ENCODE data around the gene MIPEP.

MIPEP gene

DNA sequence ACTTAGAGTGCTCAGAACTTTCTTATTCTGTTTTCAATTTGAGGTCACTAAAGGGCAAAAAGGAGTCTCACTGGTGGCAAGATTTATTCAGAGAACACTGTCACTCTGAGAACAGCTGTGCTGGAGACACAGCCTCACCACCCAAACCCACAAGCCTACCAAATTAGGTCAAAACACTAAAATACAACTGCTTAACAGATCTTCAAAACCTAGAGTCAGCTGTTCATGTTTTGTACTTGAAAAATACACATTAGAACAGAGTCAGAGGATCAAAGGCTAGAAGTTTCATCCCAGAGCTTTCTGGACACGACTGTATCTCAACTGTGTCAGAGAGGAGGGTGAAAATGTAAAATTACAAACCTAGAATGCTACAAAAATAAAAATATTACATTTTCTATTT lies 89.3 kb downstream of the MIPEP start:
- TF ChIP-seq, protein P1, sequence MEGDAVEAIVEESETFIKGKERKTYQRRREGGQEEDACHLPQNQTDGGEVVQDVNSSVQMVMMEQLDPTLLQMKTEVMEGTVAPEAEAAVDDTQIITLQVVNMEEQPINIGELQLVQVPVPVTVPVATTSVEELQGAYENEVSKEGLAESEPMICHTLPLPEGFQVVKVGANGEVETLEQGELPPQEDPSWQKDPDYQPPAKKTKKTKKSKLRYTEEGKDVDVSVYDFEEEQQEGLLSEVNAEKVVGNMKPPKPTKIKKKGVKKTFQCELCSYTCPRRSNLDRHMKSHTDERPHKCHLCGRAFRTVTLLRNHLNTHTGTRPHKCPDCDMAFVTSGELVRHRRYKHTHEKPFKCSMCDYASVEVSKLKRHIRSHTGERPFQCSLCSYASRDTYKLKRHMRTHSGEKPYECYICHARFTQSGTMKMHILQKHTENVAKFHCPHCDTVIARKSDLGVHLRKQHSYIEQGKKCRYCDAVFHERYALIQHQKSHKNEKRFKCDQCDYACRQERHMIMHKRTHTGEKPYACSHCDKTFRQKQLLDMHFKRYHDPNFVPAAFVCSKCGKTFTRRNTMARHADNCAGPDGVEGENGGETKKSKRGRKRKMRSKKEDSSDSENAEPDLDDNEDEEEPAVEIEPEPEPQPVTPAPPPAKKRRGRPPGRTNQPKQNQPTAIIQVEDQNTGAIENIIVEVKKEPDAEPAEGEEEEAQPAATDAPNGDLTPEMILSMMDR (IDR thresholded peaks at IDR 0.05; ENCODE audit: low read depth, low read length), result no peak
- DNase-seq (ENCODE audit: low read depth in 2 of 2), result peak; percentile 26 to 37
- no peak overlapping the region for H3K4me3 ChIP-seq (replicated peaks in 1 of 2; ENCODE audit: low read depth in 2 of 2, low read length in 2 of 2)

DNA sequence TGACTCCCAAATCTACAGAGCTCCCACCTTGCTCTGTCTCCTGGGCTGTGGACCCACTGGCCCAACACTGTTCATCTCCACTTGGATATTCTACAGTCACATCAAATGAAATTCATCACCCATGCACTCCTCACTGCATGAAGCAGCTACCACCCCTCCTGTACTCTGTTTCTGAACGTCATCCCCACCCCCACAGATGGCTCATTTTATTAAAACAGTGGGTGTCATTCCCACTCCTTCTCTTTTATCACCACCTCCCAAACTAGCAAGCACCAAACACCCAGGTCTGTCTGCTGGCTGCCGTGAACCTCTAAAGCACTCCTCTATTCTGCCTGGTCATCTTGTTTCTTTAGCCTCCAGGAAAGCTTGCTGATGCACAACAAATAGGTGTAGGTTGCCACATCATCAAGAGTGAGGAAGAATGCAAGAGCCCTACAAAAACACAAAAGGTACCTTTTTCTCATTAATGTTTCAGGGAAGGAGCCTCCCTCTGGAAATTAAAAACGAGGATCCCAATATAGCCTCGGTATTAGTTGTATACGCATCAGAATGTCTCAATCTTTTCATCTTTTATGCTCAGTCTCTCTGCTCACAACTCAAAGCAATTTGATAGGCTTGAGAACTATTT lies 91.8 kb downstream of the MIPEP start:
- TF ChIP-seq, protein P1 (IDR thresholded peaks at IDR 0.05; ENCODE audit: low read depth, low read length), result no peak
- no peak overlapping the region for H3K4me3 ChIP-seq (replicated peaks in 1 of 2; ENCODE audit: low read depth in 2 of 2, low read length in 2 of 2)
- no peak for DNase-seq (ENCODE audit: low read depth in 2 of 2)

DNA sequence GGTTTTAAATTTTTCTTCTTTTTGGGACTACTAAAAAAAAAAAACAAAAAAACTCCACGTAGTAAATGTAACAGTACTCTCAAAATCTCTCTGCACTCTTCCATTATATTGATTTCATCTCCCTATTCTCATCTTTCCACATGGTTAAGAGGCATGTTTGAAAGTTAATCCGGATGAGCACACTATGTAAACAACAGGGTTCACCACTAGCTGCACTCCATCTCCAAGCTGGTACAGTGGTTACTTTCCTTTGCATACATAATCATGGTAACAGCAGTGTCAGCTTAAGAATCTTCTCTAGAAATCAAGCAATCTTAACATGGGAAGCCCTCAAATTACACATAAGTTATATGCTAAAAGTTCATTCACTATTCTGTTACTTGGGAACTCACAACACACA lies 92.6 kb downstream of the MIPEP start:
- TF ChIP-seq, protein P1 (IDR thresholded peaks at IDR 0.05; ENCODE audit: low read depth, low read length), result no peak
- H3K4me3 ChIP-seq (replicated peaks in 1 of 2; ENCODE audit: low read depth in 2 of 2, low read length in 2 of 2), result no peak overlapping the region
- peak in 1 of 2 donors; percentile 12 for DNase-seq (ENCODE audit: low read depth in 2 of 2)

DNA sequence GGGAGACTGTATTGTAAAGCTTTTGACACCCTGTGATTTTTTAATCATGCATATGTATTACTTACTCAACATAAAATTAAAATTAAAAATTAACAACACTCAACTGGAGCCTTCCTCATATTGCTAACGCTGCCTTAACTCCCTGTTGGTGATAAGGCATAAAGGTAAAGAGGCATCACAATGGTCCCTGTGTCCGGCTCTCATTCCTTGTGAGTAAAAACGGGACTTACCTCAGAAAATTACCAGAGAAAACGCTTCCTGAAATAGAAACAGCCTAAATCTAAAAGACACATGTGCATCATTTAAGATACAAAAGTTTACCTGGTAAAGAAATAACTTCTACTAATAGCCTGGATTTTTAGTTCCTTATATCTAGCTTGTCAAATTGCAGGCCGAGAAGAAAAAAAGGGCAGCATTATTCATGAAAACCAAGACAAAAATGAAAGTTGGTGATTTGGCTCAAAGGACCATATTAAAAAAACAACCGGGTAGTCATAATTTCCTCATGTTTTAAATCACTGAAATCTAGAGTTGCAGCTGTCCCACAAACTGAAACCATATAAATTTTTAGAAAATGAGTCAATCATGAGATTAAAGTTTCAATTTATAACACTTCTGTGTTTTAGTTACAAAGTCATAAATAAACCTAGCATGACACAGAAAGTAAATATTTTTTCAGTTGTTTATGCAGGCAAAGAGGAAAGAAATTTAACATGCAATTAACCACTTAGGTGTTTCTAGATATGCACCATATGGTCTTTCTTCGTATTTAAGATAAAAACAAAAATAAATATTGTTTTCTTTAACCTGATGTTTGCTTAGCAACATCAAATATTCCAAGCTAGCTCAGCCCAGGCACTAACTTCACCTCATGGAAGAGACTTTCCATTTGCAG lies 94.7 kb downstream of the MIPEP start:
- peak; percentile 40 to 86 for DNase-seq (ENCODE audit: low read depth in 2 of 2)

DNA sequence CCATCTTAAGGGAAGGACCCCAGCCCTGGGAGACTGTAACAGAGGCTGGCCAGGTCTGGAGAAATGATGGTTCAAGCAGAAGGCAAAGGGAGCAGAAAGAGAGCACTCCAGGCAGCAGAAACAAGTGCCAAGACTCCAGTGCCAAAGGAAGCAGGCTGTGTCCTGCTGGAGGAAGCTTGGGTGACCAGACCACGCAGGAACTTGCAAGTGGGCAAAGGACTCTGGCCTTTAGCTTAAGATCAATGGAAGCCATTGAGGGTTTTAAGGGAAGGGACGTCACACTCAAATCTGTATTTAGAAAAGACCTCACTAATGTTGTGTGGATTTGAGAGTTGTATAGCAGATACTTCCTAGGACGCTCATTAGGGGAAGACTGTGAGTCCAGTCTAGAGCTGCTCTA lies 95.5 kb downstream of the MIPEP start:
- no peak overlapping the region for H3K4me3 ChIP-seq (replicated peaks in 1 of 2; ENCODE audit: low read depth in 2 of 2, low read length in 2 of 2)
- no peak for DNase-seq (ENCODE audit: low read depth in 2 of 2)
- TF ChIP-seq, protein P1 (IDR thresholded peaks at IDR 0.05; ENCODE audit: low read depth, low read length), result no peak

More for the DNA sequence above, 94.7 kb downstream of the MIPEP start:
- TF ChIP-seq, protein P1 (IDR thresholded peaks at IDR 0.05; ENCODE audit: low read depth, low read length), result no peak
- peak overlapping the region in 1 of 2 donors; percentile 7 for H3K4me3 ChIP-seq (replicated peaks in 1 of 2; ENCODE audit: low read depth in 2 of 2, low read length in 2 of 2)

DNA sequence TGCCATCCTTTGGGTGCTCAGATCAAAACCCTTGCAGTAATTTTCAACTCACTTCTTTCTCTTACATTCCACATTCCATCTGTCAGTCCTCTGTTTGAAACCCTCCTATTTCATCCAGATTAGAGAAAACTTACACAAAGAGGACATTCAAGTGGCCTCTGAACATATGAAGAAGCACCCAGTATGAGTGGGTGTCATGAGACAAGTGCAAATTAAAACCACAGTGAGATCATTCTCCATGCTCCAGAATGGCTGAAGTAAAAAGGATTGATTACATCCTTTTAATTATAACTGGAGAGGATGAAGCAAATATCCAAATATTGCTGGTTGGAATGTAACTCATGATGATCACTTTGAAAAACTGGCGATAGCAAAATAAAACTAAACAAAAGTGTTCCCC lies 96.5 kb downstream of the MIPEP start:
- H3K4me3 ChIP-seq (replicated peaks in 1 of 2; ENCODE audit: low read depth in 2 of 2, low read length in 2 of 2), result no peak overlapping the region
- no peak for DNase-seq (ENCODE audit: low read depth in 2 of 2)
- TF ChIP-seq, protein P1 (IDR thresholded peaks at IDR 0.05; ENCODE audit: low read depth, low read length), result no peak

All from cardiac fibroblast (primary cell).